Measurements from ENCODE around the gene ZDHHC16.
"Not testable (repeated sequence)": the region's sequence is repeated elsewhere in the genome, so short reads cannot be mapped to it uniquely, and the experiment has no call there.

The ZDHHC16 gene

DNA sequence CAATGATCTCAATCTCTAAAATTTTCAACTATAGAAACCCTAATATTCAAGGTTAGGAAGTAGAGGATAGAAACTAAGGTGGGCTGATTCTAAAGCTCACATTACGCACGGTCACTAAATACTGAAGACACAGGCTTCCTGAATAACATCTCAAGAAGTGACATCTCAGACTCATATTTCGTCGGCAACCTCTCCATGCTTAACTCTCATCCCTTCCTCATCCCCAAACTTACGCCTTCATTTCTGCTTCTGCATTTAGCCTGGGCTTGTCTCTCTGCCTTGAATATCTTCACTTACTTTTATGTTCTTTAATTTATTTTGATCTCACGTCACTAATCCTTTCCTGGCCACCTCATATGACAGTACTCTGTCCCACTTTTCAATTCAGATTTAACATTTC is 10.8 kb upstream of the ZDHHC16 start:
- DNase-seq: no peak

DNA sequence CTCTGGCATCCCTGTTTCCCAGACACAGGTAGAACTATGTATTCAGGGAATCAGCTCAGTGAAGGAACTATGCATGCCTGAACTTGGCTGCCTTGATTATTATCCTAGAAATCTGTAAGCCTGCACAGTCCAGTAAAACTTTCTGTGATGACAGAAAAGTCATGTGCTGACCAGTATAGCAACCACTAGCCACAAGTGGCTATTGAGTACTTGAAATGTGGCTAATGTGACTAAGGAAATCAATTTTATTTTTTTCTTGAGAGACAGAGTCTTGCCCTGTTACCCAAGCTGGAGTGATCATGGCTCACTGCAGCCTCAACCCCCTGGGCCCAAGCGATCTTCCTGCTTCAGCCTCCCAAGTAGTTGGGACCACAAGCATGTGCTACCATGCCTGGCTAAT is 3.7 kb upstream of the ZDHHC16 start:
- DNase-seq: no peak

DNA sequence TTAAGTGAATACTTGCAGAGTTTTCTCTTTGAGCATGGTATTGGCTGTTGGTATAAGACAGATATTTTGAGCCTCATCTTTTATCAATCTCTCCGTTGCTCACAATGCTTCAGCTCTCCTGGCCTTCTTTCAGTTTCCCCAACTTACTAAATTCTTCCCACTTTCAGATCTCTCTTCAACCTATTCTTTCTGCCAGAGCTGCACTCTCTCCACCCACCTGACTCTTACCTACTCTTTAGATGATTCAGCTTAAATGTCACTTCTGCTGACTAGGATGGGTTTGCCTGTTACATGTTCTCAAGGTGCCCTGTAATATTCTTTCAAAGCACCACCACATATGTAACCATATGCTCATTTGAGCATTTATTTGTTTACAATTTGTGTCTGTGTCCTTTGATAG is 1.8 kb upstream of the ZDHHC16 start:
- peak; percentile 23 for DNase-seq

DNA sequence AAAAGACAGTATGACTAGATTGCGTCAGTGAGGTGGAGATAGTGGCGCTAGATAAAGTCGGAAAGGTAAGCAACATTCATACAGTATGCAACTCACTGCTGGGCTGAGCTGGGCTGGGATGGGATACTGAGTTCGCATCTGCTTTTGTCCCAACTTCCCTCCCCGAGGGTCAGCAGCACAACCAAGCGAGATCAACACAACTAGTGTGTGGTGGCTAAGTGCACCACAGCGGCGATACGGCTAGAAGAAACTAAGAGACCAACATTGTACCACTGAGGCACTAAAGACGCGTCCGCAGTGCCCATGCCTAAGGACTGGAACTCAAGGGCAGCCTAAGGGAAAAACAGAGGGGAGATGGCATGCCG is 636 bp upstream of the ZDHHC16 start:
- no peak for DNase-seq

DNA sequence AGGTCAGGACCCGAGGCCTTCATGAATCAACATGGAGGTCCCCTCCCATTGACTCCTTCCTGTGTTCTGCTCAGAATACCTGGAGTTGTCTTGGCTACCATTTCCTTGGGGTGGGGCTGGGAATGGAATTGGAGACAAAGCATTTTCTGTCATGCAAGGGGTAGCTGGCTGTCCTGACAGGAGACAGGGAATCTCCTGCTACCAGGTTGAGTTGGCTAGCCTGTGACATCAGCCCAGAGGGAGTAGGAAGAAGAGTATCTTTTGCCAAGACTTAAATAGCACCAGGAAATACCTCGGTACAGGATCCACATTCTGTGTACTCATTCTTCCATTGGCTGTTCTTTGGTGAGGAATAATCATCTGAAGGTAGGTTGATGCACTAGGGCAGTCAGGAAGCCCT is 4.9 kb downstream of the ZDHHC16 start:
- no peak for DNase-seq

DNA sequence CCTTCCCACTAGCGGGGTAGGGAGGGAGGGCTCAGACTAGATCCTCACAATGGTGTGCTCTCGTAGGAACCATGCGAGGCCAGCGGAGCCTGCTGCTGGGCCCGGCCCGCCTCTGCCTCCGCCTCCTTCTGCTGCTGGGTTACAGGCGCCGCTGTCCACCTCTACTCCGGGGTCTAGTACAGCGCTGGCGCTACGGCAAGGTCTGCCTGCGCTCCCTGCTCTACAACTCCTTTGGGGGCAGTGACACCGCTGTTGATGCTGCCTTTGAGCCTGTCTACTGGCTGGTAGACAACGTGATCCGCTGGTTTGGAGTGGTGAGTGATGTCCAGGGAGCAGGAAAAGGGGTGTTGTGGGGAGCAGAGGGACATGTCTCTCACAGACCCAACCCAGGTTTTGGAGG is 5.6 kb downstream of the ZDHHC16 start:
- no peak for DNase-seq

DNA sequence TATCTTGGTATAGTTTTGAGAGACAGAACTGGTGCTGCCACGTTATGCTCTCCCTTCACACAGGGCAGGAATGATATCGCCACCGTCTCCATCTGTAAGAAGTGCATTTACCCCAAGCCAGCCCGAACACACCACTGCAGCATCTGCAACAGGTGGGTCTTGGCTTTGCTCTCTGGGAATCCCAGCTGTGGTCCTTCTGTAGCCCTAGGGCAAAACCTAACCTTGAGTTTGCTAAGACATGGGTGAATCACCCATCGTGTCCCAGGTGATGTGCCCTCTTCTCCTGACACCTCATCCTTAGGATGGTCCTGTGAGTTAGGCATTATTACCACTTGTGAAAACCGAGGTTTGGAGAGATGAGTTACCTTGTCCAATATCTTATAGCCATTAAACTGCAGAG is 6.4 kb downstream of the ZDHHC16 start:
- DNase-seq: no peak

DNA sequence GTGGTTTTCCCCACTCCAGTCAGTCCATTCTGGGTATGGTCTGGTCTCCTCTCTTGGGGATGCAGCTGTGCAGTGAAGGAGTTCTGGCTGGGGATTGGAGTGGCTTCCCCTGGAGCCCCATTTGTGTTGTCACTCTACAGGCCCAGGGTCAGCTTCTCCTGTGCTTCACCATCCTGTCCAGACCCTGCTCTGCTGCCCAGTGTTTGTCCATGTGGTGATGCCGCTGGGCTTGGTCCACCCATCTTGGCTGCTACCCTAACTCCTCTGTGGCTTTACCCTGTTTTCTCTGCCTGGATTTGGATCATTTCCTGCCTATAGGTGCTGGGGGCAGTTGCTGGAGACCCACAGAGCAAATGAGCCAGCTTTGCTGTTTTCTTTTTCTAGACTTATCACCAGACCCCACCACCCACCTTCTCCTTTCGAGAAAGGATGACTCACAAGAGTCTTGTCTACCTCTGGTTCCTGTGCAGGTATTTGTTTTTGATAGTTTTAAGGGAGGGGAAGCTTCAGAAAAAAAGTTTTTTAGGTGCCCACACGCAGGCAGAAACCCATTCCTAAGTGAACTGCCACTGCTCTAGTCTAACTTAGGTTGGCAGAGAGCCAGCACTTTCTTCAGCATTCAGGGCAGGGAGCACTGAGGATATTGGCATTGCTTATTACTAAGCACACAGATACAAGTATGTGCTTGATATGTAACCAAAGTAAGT is 8.5 kb downstream of the ZDHHC16 start:
- peak; percentile 40 for DNase-seq

DNA sequence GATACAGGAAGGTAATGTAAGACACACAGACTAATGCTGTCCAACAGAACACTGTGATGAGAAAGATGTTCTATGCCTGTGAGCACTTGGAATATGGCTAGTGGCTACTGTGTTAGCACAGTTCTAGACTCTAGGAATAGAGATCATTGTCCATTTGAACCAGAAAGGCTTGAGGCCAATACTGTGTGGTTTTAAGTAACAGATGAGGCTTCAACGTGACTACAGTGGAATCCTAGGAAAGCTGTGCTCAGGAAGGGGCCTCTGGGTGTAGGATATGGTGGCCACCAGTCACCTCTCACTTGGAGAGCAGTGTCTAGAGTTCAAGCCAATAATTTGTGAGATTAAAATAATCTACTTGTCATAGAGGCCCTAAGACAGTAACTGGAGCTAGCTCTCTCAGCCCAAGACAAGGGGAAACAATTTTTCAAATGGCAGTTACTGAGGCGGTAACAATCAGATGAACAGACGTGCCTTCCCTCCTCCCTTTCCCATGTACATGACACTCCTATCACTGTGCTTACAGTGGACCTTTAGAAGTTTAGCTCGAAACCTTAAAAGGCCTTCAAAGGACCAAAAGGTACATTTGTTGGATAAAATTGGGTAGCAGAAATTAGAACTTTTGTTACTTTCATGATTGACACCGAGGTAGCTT is 10.2 kb downstream of the ZDHHC16 start:
- no peak for DNase-seq

DNA sequence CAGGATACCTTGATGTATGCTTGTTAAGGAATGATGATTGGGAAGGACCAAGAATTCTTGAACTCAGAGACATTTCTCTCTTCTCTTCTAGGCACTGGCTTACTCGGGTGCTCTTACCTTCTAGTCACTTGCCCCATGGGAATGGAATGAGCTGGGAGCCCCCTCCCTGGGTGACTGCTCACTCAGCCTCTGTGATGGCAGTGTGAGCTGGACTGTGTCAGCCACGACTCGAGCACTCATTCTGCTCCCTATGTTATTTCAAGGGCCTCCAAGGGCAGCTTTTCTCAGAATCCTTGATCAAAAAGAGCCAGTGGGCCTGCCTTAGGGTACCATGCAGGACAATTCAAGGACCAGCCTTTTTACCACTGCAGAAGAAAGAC is 10.7 kb downstream of the ZDHHC16 start:
- DNase-seq: no peak

DNA sequence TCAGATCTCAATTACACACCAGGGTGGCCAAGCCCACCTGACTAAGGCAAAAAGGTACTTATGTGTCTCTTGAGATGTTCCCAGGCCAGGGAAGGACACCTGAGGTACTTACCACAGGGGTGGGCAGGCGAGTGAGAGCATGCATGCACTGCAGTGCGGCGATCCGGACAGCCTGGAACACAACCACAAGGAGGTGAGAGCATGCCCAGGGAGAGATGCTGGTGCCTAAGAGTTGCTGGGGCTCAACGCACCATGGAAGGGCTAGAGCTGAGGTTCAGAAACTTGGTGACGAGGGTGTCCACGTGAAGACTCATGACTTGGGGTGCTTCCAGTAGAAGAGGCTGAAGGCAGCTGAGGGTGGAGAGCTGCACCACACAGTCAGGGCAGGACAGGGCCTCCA is 13.1 kb downstream of the ZDHHC16 start:
- no peak for DNase-seq

DNA sequence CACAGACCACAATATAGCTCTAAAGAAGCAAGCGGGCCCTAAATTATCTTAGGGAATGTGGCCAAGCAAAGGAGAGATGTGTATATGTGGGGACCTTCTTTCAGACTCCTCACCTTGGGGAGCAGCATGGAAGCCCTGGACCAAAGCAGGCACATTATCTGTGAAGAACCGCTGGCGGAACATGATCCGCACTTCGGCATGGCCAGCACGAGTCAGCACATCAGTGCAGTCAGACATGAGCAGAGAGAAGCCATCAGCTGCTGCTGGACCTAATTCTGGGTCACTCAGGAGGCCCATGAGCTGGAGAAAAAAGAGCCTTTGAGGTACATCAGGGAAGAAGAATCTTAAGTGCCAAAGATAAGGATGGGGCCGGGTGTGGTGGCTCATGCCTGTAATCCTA is 14.0 kb downstream of the ZDHHC16 start:
- no peak for DNase-seq

DNA sequence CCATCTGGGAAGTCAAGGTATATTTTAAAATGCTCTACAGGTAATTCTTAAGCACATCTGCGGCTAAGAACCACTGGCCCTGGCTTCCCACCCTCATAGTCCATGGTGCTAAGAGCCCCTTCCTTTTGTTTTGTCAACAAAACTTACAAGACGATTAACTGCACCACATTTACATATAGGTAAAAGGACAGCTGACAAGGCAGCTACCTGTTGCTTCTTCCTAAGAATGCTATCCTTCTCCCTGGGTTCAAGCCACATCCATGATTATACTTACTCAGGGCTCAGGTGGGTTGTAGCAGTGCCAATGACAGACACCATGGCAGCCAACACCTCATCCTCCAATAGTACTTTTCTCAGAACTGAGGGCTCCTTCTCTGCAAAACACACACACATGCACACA is 16.3 kb downstream of the ZDHHC16 start:
- no peak for DNase-seq

DNA sequence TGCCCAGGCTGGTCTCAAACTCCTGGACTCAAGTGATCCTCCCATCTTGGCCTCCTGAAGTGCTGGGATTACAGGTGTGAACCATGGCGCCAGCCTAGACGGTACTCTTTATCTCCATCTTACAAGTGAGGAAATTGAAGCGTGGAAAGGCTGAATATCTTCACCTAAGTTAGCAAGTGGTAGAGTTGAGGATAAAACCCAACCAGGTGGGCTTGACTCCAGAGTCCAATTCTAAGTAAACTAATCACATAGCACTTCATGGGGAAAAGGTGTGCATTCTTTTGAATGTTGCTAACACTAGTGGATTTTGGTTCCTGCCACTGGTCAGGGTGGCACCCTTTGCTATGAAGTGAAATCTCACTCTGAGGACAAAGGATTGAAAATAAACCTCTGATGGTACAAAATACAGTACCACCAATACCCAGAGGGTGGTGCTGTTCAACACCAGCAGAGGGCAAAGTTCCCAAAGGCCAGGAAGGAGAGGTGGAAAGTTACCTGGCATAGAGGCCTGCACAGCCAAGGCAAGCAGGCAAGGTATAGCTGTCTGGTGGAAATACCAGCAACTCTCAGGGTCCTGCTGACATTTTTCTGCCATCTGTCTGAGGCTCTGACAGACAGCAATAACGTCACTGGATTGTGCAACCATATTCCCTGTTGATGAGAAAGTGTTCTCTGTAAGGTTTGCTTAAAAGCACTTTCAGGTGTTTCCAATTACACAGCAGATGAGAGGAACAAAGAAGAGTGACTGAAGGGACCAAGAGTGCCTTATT is 17.6 kb downstream of the ZDHHC16 start:
- peak; percentile 17 for DNase-seq

DNA sequence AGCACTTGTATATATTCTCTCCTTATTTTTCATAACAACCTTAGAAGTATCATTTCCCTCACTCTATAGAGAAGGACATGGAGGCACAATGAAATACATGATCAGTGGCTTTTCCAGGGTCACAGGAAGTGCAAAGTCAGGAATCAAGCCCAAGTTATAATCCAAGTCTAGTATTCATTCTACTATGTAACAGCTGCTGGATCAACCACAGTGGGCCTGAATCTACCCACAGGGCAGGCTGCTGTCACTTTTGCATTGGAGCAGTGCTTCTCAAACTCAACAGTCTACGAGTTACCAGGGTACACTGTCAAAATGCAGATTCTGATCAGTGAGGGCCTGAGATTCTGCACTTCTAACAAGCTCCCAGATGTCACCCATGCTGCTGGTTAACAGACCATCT is 18.3 kb downstream of the ZDHHC16 start:
- DNase-seq: no peak

DNA sequence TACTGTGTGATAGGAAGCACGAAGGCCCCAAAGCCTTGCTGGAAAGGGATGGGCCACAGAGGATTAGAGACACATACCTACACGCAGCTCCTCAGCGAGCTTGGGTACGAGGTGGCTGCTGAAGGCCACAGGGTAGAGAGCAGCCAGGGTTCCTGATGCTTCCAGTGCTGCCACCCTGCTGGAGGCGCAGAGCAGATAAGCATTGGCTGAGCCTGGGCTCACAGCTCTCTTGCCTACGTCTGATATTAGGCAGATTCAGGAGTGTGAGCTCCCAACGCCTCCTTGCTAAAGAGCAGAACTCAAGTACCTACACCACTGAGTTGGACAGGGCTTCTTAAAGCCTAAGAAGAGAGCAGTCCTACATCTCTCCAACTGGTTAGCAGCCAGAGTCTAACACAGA is 20.0 kb downstream of the ZDHHC16 start:
- DNase-seq: no peak

DNA sequence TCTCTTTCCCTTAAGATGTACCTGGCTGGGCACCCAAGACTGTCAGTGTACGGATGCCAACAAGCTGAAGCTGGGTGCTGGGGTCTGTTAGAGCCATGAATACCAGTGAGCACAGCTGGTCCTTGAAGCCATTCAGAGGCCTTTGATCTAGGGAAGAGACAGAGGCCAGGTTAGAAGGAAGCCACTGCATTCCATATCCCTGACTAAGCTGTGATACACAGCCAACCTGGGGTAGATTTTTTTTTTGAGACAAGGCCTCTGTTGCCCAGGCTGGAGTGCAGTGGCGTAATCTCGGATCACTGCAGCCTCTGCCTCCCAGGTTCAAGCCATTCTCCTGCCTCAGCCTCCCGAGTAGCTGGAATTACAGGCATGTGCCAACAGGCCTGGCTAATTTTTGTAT is 20.8 kb downstream of the ZDHHC16 start:
- no peak for DNase-seq

DNA sequence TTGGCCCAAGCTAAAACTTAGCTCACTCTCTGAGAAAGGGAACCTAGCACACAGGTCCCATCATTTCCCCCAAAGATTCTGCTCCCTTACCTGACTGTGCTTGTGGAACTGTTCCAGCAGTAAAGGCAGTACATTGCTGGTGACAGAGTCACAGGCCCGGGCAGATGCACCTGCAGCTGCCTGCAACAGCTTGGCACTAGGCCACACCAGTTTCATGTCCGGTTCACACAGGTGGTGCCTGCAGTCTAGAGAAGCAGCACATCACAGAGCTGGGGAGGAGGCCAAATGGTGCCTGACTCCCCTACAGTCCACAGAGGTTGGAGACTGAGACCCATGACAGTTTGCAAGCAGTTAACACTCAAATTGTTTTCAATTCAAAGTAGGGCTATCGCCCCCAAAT is 22.2 kb downstream of the ZDHHC16 start:
- no peak for DNase-seq

DNA sequence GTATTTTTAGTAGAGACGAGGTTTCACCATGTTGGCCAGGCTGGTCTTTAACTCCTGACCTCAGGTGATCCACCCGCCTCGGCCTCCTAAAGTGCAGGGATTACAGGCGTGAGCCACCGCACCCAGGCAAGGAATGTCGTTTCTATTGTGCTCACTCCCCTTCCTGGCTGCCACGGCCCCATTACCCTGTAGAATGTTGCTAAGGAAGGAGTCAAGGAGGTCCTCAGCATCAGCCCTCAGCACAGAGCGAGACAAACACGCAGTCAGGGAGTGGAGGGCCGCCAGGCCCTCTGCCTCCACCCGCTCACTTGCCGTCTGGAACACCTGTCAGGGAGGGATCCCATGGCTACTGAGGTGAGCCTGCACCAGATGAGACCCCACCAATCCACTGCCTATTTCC is 22.8 kb downstream of the ZDHHC16 start:
- DNase-seq: not testable (repeated sequence)

DNA sequence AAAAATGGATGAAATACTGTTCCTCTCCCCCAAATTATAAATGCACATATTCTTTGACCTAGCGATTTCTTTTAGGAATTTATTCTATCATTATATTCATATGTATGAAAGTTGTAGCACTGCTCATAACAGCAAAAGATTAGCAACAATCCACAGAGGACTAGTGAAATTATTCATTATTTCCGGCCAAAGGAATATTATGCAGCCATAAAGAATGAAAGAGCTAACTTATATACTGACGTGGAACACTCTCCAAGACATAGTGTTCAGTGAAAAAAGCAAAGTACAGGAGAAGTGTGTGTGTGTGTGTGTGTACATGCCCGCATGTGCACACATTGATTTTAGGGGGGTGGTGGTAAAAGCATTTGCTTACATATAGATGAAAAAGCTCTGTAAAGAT is 28.9 kb downstream of the ZDHHC16 start:
- no peak for DNase-seq

DNA sequence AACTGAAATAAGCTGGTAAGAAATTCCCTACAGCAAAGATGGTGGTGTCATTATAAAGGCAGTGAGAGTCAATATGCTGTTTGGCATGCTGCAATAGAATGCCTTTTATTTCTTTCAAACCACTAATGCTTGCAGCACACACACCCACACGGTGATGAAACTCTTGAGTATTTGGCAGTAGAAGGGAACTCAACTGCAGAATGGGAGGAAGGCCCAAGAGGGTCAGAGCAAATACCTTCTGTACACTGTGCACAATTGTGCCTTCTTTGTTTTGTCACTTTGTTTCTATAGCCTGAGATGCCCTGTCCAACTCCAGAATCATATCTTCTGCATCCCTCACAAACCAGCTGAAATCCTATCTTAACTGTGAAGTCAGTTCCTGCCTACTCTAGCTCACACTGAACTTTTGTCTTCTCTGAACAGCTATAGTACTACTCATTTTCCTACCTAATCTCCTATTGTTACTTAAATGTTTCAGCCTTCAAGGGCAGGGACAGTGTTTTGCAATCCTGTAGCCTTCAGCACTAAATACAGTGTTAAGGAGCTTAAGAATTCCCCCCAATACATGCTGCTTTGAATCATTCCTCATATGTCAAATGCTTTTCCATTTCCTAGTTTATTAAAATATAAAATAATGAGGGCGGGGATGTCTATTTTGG is 30.1 kb downstream of the ZDHHC16 start:
- no peak for DNase-seq

DNA sequence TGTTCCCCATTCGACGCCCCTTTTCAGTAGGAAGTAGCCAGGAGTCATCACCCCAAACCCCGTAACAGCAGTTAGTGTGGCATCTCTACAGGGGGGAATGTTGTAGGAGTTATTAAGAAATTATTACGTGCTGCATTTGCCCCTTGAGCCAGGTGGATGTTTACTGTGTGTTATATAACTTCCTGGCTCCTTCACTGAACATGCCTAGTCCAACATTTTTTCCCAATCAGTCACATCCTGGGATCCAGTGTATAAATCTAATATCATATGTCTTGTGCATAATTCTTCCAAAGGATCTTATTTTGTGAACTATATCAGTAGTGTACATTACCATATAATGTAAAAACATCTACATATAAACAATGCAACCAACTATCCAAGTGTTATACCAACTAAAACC is 33.4 kb downstream of the ZDHHC16 start:
- not testable (repeated sequence) for DNase-seq

DNA sequence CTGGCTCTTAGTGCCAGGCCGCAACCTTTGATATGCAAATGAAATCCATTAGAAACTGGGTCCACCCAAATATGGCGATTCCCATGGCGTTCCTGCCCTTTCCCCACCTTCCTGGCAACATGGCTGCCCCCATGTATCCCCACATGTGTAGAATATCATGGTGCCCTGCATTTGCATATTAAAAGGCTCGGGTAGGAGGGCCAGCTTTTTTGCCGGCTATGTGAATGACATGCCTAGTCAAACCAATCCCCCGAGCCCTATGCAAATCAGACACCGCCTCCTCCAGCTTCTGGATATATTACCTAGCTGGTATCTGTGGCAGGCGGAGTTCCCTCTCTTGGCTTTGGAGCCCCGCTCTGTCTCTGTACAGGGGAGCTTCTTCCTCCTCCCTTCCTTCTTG is 34.0 kb downstream of the ZDHHC16 start:
- no peak for DNase-seq

DNA sequence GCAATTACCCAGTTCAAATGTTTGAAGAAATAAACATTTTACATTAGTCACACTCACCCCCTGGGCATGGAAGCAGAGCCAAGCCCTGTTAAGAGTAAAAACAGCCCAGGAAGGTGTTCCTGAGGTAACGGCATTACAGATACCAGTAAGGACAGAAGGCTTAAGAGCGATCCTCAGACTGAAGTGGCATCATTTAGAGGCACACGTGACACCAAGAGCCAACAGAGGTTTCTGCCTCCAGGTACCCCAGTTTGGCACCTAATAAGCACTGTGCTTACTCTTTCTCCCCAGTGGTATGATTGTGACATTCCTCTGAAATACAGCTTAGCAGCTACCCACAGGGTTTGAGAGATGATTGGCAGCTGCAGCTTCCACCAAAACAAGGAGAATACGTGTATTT is 35.1 kb downstream of the ZDHHC16 start:
- no peak for DNase-seq

Measured in activated naive CD4-positive, alpha-beta T cell treated with anti-CD3 and anti-CD28 coated beads, Interleukin-2, amount 50 U/mL, for 16 hours (primary cell).